Stimulated activated CD8-positive, alpha-beta memory T cell treated with anti-CD3 and anti-CD28 coated beads, Interleukin-12 subunit alpha, Interleukin-12 subunit beta, amount 100 ng/mL, for 1 hour (primary cell): Measurements from ENCODE around the gene RBM12.
"Not testable (repeated sequence)": the region's sequence is repeated elsewhere in the genome, so short reads cannot be mapped to it uniquely, and the experiment has no call there.

Experiments
- DNase-seq: peaks from one replicate; pipeline ENCODE4 v3.0.0-alpha.2; 2020; ENCODE audit warnings: low read depth

The RBM12 gene

GRCh38 chr20:35698298-35699126 is 33.8 kb upstream of the RBM12 start:
- DNase-seq = no peak

- no peak for DNase-seq
Observed at GRCh38 chr20:35697696-35698297, 33.1 kb upstream of the RBM12 start.

- DNase-seq = no peak
Observed at GRCh38 chr20:35695978-35696377, 31.3 kb upstream of the RBM12 start.

- no peak for DNase-seq
Observed at GRCh38 chr20:35695245-35695749, 30.6 kb upstream of the RBM12 start.

GRCh38 chr20:35690265-35690664 is 25.6 kb upstream of the RBM12 start:
- no peak for DNase-seq

- DNase-seq = not testable (repeated sequence)
Observed at GRCh38 chr20:35686872-35687271, 22.2 kb upstream of the RBM12 start.

GRCh38 chr20:35685368-35685767 is 20.7 kb upstream of the RBM12 start:
- not testable (repeated sequence) for DNase-seq

GRCh38 chr20:35681960-35682359 is 17.3 kb upstream of the RBM12 start:
- DNase-seq = no peak

- DNase-seq = no peak
Observed at GRCh38 chr20:35680452-35681183, 15.9 kb upstream of the RBM12 start.

GRCh38 chr20:35674921-35675320 is 10.2 kb upstream of the RBM12 start:
- no peak for DNase-seq

GRCh38 chr20:35673884-35674283 is 9.2 kb upstream of the RBM12 start:
- DNase-seq = no peak

GRCh38 chr20:35669681-35670080 is 5.0 kb upstream of the RBM12 start:
- DNase-seq = no peak

GRCh38 chr20:35669221-35669620 is 4.5 kb upstream of the RBM12 start:
- DNase-seq = no peak

- DNase-seq = no peak
Observed at GRCh38 chr20:35665949-35666288, 1.2 kb upstream of the RBM12 start.

- peak; percentile 28 for DNase-seq
Observed at GRCh38 chr20:35663516-35664465, 909 bp downstream of the RBM12 start.

GRCh38 chr20:35662551-35662950 is 2.1 kb downstream of the RBM12 start:
- DNase-seq = no peak

GRCh38 chr20:35661908-35662307 is 2.8 kb downstream of the RBM12 start:
- no peak for DNase-seq

GRCh38 chr20:35661053-35661452 is 3.6 kb downstream of the RBM12 start:
- DNase-seq = no peak

GRCh38 chr20:35660122-35660937 is 4.4 kb downstream of the RBM12 start:
- no peak for DNase-seq

- DNase-seq = no peak
Observed at GRCh38 chr20:35657271-35657670, 7.4 kb downstream of the RBM12 start.

- DNase-seq = no peak
Observed at GRCh38 chr20:35654415-35654814, 10.3 kb downstream of the RBM12 start.
